Measurements from ENCODE around the gene WSB2.

The WSB2 gene

GRCh38 chr12:118061873-118062843 is 1.2 kb upstream of the WSB2 start:
- peak; percentile 12 for DNase-seq

GRCh38 chr12:118060301-118061010 is 523 bp downstream of the WSB2 start:
- DNase-seq: peak; percentile 36

- DNase-seq: peak; percentile 36
These were observed 1.4 kb downstream of the WSB2 start for GRCh38 chr12:118059341-118060191.

DNA sequence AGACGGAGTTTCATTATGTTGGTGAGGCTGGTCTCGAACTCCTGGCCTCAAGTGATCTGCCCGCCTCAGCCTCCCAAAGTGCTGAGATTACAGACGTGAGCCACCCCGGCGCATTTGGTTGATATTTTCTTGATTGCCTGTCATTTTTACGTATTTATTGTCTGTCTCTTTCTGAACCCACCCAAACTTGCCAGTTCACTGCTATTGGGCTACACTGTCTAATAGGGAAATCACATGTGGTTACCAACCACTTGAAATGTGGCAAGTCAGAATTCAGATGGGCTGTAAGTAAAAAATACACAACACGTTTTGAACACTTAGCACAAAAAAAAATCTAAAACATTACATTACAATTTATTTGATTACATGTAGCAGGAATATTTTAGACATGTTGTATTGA is 2.1 kb downstream of the WSB2 start:
- DNase-seq: peak; percentile 40

DNA sequence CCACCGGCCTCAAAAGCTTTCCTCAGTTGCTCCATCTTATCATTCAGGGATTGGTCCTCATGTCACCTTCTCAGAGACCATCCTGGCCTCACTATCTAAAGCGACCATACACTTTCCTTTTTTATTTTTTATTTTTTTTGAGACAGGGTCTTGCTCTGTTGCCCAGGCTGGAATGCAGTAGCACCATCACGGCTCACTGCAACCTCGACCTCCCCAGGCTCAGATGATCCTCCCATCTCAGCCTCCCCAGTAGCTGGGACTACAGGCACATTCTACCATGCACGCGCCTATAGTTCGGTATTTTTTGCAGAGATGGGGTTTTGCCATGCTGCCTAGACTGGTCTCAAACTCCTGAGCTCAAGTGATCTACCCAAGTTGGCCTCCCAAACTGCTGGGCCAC is 2.8 kb downstream of the WSB2 start:
- no peak for DNase-seq

DNA sequence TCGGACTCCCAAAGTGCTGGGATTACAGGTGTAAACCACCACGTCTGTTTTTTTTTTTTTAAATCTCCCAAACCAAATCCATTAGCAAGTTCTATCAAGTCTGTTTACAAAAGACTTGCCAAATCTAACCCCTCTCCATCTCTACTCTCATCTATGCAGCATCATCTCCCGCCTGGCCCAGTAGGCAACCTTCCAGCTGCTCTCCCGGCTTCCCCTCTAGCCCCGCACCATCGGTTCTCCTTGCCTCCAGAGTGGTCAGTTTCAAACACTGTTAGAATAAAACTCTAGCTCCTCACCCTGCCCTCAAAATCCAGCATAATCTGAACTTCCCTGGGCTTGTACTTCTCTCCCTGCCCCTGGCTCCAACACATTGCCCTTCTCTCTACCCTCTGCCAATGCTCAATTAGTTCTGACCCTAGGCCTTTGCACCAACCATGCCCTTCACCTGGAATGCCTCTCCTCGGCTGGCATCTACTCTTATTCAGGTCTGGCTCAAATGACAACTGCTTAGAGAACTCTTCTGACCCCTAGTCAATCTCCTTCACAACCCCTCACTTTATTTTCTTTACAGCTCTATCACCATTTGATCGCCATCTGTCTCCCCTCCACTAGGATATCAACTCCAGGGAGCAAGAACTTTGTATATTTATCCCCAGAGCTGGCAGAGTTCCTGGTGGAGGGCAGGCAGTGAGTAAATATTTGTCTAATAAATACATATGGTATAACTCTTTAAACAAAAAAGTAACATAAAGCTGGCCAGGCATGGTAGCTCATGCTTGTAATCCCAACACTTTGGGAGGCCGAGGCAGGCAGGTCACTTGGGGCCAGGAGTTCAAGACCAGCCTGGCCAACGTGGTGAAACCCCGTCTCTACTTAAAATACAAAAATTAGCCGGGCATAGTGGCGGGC is 4.9 kb downstream of the WSB2 start:
- DNase-seq: no peak

GRCh38 chr12:118055144-118055557 is 5.8 kb downstream of the WSB2 start:
- peak; percentile 83 for DNase-seq

DNA sequence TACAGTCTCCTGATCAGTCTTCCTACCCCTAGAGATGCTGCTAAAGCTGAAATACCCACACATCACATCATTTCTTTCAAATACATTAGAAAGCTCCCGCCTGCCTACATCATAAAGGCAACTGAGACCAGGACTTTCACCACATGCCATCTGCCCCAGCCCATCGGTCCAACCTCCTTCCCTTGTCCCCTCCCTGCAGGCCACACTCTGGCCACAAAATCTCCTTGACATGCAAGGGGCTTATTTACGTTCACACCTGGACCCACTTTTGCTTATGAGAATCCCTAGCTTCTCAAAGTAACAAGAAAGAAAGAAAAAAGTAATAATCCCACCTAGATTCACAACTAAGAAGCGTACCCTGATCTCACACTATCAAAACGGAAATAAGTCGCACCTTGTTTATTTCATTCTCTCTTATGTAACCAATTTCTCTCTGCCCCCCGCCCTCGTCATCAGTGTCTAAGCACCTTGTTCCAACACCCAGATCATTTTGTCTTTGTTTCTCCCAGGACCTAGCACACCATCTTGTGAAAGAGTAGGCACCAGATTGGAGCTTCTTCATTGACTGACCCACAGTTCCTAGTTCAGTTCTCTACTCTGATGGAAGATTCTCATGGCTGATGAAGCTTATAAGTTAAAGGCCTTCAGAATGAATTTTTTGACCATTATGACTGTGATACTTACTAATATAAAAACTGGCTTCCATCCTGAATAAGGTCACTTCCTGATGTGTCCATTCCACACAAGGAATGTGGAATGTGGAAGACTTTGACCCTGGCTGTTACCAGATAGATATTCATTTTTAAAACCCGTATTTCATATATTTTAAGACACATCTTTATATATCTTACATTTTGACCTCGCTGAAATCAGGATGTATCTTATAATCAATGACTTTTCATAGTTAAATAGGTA is 7.7 kb downstream of the WSB2 start:
- peak; percentile 57 for DNase-seq

DNA sequence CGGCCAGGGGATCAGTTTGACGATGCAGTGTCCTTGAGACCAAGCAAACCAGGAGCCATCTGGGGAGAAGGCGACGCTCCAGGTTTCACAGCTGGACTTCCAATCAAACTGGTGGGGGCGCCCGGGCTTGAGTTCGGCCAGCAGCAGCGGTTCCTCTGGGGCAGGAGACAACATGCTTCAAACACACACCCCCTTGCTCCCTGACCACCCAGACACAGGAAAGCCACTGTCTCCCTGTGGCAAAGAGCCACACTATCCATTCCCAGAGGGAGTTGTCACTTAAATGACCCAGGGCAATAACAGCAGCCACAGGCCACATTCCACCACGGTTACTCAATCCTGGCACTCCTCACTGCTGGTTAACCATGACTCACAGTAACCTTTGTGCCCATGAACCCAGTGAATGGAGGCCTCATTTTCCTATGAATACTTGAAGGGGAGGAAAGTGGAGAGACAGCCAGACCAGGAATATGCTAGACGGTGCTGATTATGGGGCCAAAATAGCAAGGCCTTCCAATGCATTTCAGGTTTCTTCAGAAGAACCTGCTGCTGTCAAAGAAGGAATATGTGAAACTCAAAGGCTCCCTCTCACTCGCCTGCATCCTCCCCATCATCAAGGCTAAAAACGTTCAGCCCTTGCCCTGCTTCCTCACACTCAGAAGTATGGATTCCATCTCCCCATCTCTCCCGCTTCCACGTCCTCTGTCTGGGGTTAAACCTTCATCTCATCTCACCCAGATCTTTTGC is 8.5 kb downstream of the WSB2 start:
- DNase-seq: no peak

- no peak for DNase-seq
These were observed 9.7 kb downstream of the WSB2 start for GRCh38 chr12:118050972-118051910.

- no peak for DNase-seq
These were observed 14.5 kb downstream of the WSB2 start for GRCh38 chr12:118046430-118046829.

GRCh38 chr12:118044577-118044976 is 16.4 kb downstream of the WSB2 start:
- no peak for DNase-seq

- DNase-seq: no peak
These were observed 16.9 kb downstream of the WSB2 start for GRCh38 chr12:118044075-118044474.

DNA sequence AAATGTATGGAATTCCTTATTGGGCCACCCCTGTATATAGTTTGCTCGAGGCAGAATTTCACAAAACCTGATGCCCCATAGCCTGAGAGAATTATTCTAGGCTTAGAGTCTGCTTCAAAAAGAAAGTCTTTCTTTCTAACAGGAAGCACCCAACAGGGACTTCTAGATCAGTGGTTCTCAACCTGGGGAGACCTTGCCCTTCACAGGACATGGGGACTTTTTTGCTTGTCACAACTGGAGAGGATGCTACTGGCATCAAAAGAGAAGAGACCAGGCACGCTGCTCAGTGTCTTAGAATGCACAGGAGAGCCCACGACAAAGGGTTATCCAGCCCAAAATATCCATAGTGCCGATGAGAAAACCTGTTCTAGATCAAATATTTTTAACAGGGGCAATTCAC is 18.9 kb downstream of the WSB2 start:
- DNase-seq: no peak

DNA sequence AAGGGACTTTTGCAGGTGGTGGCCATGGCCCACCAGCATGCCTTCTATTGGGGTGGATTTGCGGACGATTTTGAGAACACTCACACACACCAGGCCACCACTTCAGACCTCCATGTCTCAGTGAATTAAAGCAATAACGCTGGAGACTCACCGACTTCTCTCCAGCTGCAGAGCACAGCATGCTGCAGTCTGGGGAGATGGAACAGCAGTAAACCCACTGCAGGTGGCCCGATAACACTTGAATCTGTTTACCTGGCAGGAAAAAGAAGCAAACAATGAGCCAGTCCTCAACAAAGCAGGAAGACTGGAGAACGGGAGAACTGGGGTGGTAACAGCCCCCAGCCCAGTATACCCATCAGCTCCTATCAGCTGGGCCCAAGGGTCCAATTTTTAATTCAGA is 22.8 kb downstream of the WSB2 start:
- DNase-seq: no peak

- no peak for DNase-seq
These were observed 24.1 kb downstream of the WSB2 start for GRCh38 chr12:118036672-118037411.

GRCh38 chr12:118035190-118036041 is 25.6 kb downstream of the WSB2 start:
- no peak for DNase-seq
